HG03571 (cell line): ENCODE data around the gene THADA.

ENCODE experiments used
- ATAC-seq: cut with Tn5 transposase; IDR thresholded peaks from one replicate; pipeline ENCODE4 v1.9.1; 2021; ENCODE audit not compliant: unreplicated experiment

Gene THADA

GRCh38 chr2:43469713-43470112 is 126.1 kb downstream of the THADA start:
- no peak for ATAC-seq

GRCh38 chr2:43469094-43469493 is 126.7 kb downstream of the THADA start:
- no peak for ATAC-seq

GRCh38 chr2:43467891-43468290 is 127.9 kb downstream of the THADA start:
- ATAC-seq: no peak

- no peak for ATAC-seq
Measured at GRCh38 chr2:43465234-43465633, 130.6 kb downstream of the THADA start.

DNA sequence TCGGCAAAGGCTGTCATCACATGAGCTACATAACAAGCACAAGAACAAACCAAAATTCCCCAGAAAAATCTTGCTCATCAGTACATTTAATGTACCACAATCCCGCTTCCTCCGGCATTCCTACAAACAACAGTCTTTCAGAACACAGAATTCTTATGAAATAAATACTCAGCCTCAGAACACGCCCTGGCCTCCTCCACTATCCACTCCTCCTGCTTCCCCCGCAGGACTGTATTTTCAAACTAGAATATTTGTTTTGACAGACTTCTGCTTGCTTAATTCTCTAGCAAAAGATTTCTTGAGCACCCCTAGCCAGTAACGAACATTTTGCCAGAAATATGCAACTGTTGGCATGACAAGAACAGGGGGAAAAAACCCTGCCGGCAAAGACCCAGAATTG is 131.2 kb downstream of the THADA start:
- ATAC-seq: no peak

- no peak for ATAC-seq
Measured at GRCh38 chr2:43462866-43463641, 132.8 kb downstream of the THADA start.

GRCh38 chr2:43461453-43462073 is 134.3 kb downstream of the THADA start:
- ATAC-seq: peak; percentile 74

GRCh38 chr2:43460611-43461365 is 135.1 kb downstream of the THADA start:
- no peak for ATAC-seq

- ATAC-seq: no peak
Measured at GRCh38 chr2:43460174-43460546, 135.7 kb downstream of the THADA start.

- ATAC-seq: no peak
Measured at GRCh38 chr2:43459446-43460173, 136.2 kb downstream of the THADA start.

DNA sequence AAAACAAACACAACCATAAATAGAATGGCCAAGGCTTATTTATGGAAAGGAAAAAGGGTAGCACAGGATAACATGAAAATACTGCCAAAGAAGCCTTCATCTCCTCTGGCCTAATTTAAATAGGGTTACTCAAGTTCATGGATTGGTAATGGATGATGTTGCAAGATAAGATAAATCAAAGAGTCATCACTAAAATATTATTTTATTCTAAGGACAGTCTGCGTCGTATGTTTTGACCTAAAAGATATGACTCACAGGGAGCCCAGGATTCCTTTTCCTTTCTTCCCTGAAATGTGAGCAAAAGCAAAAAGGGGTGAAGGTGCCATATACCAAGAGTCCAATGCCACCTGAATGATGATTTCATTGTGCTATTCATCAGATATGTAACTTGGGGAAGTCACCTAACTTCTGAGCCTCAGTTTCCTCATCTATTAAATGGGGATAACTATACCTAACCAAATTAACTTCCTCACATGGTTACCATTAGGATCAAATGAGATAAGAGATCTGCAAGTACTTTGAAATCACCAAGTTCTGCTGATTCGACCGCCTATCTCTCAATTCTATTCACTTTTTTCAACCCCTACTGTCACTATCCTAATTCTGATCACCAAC is 137.7 kb downstream of the THADA start:
- ATAC-seq: no peak

- ATAC-seq: no peak
Measured at GRCh38 chr2:43455731-43456642, 139.9 kb downstream of the THADA start.

GRCh38 chr2:43455296-43455695 is 140.5 kb downstream of the THADA start:
- ATAC-seq: no peak

DNA sequence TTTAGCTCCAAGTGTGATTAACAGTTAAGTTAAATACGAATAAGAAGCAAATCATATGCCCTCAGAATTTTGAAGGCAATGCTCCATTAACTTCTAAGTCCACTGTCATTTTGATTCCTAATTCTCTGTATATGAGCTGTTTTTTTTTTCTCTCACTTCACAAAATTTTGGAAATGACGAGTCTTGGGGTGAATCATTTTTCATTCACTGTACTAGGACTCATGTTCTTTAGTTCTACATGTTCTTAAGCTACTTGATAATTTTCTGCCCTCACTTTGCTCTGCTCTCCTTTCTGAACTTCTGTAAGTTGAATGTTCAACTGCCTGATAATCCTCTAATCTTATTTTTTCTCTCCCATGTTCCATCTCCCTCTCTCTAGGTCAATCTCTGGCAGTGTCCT is 141.0 kb downstream of the THADA start:
- ATAC-seq: no peak

DNA sequence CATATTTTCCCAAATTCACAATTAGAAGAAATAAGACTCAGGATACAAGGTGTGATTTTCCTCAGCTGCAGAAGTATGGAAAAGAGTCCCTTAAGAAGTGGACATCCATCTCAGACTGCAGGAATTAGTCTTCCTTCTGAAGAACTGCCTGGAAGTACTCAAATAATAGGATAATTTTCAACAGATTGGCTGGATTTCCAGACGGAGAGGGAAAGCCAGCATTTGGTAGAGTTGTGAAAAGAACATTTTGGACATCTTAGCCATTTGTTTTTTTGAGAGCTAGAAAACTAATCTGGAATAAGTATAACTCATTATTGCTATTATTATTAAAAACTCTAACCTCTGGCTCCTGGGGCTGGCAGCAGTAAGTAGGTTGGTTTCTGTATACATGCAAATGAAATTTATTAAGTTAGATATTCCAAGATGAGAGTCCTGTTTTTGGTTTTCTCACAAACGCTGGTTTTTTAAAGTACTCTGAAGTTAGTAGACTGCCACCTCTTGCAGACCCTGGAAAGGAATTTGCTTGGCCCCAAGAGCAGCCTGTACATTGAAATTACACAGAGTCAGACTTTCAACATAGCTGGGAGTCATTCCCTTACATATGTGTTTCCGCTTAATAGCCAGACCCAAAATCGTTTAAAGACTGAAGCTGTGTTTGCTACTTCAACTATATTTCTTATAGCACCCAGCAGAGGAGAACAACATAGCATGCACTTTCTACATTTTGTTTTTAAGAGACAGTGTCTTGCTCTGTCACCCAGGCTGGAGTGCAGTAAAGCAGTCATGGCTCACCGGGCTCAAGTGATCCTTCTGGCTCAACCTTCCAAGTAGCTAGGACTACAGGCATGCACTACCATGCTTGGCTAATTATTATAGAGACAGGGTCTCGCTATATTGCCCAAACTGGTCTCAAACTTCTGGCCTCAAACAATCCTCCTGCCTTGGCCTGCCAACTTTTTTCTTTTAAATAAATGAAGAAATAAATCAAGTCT is 142.4 kb downstream of the THADA start:
- ATAC-seq: no peak

DNA sequence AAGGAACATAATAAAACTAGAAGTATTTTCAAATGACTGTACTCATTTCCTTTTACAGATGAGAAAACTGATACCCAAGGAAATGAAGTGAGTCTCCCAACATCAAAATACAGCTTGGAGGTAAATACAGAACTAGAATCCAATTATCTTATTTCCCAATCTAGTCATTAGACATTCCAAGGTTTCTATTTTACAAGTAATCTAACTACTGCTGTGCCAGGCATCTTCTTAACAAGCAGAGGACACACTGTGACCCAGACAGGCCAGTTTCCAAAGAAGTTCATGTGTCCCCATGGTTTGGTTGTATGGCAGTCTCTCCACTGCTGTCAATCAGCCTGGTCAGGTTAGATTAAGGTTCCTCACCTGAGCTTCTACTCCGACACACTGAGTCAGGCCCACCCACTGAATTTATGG is 143.5 kb downstream of the THADA start:
- no peak for ATAC-seq

DNA sequence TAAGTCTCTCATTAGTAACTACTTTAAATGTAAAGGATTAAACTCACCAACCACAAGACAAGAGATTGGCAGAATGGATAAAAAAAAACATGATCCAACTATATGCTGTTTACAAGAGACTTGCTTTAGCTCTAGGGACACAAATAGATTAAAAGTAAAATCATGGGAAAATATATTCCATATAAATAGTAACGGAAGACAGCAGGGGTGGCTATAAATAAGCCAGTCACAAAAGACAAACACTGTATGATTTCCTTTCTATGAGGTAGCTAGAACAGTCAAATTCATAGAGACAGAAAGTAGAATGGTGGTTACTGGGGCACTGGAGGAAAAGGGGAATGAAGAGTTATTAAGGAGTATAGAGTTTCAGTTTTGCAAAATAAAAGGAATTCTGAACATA is 145.2 kb downstream of the THADA start:
- no peak for ATAC-seq

- ATAC-seq: no peak
Measured at GRCh38 chr2:43448822-43449110, 147.1 kb downstream of the THADA start.
